Fibroblast of skin of abdomen (primary cell): Measurements from ENCODE around the gene KLF15.
"Not testable (repeated sequence)": the region's sequence is repeated elsewhere in the genome, so short reads cannot be mapped to it uniquely, and the experiment has no call there.

Experiments used
- DNase-seq: peaks from one replicate; pipeline ENCODE4 v3.0.0-alpha.2; 2013

Gene KLF15

DNA sequence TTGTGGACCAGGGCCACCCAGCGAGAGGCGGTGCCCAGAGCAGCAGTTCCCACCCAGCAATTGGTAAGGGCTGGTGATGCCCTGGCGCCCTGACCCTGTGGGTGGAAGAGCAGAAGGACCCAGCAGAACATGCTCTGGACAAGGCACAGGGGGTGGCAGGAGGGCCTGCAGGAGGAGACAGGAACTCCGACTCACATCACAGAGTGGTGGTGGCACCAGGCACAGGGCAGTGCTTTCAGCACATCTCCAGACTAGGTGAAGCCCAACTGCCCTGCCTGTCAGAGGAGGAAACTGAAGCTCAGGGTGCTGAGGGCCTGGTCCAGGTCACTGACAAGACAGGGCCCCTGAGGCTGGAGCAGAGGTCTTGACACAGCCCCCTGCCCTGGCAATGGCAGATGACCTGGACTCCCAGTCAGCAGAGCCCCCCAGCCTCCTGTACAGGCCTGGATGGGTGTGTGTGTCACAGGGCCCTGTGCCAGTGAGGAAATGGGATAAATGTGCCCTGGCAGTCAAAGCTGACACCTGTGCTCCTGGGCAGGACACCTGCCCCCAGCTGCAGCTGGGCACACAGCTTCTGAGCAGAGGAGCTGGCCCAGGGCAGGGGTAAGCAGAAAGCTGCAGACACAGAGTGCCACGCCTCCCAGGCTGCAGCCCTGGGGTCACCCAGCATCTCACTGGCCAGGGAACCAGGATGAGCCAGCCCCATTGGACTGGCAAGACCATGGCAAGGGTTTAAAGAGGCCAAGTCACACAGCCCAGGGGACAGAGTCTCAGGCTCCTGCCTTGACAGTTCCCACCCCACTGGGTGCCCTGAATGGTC lies 11.4 kb downstream of the KLF15 start:
- DNase-seq, result no peak

- DNase-seq, result no peak
These were observed 12.0 kb downstream of the KLF15 start for GRCh38 chr3:126345231-126345630.

GRCh38 chr3:126344380-126345041 lies 12.7 kb downstream of the KLF15 start:
- DNase-seq, result no peak

DNA sequence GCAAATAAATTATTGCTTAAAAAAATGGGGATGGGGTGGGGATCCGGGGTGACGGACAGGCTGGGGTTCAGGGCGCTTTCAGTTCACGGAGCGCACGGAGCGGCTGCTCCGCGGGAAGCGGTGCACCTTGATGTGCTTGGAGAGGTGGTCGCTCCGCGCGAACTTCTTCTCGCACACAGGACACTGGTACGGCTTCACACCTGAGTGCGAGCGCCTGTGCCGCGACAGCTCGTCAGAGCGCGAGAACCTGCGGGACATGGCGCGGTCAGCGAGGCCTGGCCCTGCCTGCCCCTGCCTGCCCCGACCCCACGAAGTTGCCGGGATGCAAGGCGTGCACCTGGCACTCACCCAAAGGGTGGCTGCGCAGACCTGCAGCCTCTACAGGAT lies 13.6 kb downstream of the KLF15 start:
- DNase-seq, result no peak

DNA sequence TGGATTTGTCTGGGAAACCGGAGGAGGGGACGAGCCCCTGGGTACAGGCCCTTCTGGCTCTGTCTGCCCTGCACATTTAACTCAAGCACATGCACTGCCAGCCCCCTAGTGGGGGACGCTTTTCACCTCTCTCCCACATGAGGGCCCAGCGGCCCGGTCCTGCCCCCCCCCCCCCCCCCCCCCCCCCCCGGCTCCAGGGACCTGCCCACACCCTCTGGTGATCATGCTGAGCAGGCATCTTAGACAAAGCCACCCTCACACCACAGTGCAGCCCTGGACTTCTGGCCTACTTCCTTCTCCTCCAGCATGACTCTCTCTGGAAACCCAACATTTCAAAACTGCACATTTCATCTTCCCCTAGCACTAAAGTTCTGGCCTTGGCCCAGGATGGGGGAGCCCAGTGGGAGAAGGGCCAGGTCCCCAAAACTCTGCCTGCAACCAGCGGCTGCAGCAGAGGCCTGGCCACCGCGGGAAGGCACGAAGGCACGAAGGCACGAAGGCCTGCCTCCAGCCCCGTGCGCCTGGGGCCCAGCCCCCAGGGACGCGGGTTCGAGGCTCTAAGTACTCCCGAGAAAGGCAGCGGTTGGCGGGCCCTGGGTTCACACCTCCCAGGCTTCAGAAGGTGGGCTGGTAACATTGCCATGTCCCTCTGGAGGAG lies 14.1 kb downstream of the KLF15 start:
- no peak for DNase-seq

DNA sequence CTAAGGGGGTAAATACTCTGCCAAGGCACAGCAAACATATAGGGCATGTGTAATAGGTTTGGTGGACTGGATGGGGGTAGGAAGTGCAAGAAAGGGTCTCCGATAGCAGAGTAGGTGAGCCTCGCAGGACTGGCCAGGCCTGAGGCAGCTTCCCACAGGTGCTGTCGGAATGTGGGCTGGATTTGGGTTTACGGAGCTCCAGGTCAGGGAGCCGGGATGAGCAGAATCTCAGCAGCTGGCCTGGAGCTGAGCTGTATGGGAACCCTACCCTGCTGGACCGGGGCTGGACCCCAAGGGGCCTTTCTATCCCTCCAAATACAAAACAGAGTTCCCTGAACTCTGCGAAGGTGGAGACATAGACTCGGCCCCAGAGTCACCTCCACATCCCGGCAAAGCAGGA lies 15.0 kb downstream of the KLF15 start:
- no peak for DNase-seq

DNA sequence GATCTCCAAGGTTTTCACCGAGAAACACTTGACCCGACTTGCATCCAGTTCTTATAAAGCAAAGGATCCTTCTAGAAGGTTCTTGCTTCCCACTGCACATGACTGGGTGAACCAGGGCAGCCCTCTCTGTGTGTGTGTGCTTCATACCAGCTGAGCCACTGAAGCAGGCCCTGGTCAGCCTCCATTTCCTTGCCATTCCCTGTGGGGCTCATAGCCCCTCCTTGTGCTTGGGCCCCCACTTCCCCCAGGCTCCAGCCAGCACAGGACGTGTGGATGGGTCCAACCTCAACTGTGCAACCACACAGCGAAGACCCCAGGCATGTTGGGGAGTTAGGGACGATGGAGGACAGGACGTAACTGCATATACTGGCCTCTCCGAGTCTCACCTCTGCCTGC lies 15.5 kb downstream of the KLF15 start:
- DNase-seq, result no peak

DNA sequence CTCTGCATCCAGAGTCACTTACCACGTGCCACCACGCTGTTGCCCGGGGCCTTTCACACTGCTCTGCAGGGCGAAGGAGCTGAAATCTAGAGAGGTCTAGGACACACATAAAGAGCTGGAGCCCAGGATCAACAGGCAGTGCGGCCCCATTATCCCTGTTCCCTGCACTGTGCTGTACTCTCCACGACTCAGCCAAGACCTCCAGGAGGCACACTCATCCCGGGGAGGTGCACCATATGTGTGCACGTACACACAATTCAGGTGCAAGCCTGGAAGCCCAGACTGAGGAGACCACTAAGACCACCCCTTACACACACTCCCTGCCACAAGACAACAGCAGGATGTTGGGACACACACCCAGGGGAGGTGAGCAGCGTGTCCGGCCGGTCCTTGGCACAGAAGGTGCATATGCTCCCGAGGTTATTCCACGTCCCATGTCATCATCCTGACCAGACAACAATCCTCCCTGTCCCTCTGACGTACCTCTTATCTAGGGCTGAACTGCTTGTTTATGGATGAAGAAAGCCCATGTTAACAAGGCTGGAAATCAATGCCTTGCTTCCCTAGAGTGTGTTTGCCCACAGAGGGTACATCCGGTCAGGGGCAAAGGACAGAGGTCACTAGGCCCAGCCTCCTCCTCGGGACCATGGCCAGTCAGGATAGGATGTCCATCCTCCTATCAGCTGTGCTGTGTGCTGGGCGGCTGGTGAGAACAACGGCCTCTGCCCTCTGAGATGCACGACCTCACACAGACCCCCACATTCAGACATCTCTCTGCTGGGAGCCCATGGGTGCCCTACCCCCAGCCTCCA lies 16.1 kb downstream of the KLF15 start:
- no peak for DNase-seq

DNA sequence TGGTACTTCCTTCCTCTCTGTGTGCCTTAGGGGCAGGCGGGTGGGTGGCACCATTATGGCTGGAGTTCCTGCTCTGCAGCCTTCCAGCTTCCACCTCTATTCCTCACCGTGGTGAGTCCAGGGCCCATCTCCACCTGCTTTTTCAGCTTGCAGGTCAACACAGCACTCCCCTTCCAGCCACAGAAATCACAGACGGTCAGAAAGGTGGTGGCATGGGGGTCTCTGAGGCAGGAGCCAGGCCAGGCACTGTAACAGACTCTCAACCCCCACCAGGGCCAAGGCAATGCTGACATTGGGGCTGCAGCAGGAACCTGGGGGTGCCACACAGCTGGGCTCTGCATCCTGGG lies 16.6 kb downstream of the KLF15 start:
- DNase-seq, result no peak

DNA sequence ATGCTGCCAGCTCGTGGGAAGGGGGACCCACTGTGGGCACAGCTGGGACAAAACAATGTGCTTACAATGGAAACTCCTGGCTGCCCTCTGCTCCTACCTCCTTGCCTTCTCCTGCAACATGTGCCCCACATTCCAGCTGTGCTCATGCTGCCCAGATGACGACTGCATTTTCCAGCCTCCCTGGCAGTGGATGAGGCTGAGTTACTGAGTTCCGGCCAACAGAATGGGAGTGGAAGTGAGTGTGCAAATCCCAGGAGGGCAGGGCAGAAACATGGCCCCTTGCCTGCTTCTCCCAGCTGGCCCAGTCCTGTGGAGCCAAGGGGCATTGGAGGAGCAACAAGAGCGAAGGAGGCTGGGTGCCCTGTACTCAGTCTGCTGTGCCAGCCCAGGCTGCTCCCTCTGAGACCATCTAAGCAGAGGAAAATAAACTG lies 17.1 kb downstream of the KLF15 start:
- no peak for DNase-seq

DNA sequence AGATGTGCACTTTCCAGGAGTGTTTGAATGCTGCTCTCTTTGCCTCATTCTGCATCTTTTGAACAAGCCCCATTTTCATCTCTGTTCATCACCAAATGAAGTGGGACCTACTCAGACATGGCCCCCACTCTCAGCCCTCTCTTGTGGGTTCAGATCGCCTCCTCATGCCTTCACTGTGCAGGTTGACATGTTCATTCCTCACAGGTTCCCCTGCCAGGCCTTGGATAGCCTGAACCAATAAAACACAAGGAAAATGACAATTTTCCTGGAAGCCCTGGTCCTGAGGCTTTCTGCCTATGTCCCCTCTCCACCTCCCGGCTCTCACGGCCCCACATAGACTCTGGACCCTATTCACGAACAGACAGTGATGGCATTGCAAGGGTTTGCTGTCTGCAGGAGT lies 17.7 kb downstream of the KLF15 start:
- DNase-seq, result no peak

- no peak for DNase-seq
These were observed 18.4 kb downstream of the KLF15 start for GRCh38 chr3:126338790-126339288.

GRCh38 chr3:126337980-126338651 lies 19.1 kb downstream of the KLF15 start:
- DNase-seq, result no peak

DNA sequence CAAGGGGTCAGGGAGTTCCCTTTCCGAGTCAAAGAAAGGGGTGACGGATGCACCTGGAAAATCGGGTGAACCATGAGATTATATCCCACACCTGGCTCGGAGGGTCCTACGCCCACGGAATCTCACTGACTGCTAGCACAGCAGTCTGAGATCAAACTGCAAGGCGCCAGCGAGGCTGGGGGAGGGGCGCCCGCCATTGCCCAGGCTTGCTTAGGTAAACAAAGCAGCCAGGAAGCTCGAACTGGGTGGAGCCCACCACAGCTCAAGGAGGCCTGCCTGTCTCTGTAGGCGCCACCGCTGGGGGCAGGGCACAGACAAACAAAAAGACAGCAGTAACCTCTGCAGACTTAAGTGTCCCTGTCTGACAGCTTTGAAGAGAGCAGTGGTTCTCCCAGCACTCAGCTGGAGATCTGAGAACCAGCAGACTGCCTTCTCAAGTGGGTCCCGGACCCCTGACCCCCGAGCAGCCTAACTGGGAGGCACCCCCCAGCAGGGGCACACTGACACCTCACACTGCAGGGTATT lies 25.3 kb downstream of the KLF15 start:
- DNase-seq, result not testable (repeated sequence)

DNA sequence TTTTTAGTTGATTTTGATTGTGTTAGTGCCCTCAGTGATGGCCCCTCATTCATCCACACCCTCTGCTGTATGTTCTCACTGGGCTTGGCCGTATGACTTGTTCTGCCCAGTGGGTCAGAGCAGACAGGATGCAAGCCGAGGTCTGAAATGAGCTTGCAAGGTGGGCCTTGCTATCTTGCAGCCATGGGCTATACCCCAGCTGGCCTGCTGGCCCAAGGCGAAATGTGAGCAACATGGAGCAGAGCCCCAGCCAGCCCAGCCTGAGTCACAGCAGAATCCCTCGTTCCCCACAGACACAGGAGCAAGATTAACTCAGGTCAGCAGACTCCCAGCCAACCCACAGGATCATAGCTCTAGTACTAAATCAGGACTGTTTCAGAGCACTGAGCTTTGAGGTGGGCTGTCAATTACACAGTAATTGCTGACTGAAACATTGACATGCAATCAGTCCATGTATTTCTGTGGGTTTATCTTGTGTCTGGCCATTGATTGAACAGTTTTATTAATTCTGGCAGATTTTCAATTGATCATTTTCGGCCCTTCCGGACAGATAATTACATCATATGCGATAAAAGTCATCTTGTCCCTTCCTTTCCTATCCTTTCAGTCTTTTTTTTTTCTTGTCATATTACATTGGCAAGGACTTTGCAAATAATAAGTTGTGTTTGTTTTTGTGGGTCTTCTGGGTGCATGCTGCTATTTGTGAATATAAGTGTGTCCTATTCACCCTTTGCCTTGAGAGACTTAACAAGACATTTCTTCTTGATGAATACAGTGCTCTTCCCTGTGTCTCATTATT lies 27.1 kb downstream of the KLF15 start:
- DNase-seq, result no peak

- no peak for DNase-seq
These were observed 30.6 kb downstream of the KLF15 start for GRCh38 chr3:126326629-126327028.

GRCh38 chr3:126322181-126322967 lies 34.8 kb downstream of the KLF15 start:
- no peak for DNase-seq

- DNase-seq, result no peak
These were observed 35.7 kb downstream of the KLF15 start for GRCh38 chr3:126321490-126321889.

DNA sequence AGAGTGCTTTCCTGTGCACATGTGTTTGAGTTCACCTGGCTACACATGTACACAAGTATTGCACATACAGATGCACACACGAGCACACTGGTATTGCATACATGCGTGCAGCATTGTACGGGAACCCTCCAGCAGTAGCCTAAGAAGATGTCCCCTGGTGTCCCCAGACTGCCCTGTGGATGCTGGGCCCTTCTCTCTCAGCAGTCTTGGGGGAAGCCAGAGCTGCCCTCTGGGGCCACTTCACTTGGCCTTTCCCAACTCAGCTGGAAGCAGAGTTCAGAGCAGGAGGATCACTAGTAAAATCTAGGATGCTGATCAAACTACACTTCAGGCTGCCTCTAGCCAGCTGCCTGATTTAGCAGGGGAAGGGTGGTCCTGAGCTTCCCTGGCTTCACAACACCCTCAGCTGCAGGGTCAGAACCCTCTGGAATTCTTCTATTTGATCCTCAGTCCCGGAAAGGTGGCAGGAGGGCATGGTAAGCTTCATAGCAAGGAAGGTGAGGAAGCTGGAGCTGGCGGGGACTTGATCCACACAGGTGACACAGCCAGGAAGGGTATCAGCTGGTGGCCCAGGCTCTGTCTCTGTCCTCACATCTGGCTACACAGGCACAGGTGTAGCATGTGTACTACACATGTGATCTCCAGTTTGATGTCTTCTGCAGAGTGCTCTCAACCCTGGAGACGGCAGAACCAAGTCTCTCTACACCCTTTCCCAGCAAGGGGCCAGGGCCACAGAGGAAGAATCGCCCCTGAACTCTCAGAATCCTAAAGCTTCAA lies 36.5 kb downstream of the KLF15 start:
- DNase-seq, result no peak
